ENCODE results near the gene LIMK2. TPM values are rescaled to one million over a fixed set of nuclear protein-coding genes. Genes with fewer than 3 reads are reported as not detected.

The LIMK2 gene
- total and polyA plus RNA-seq, 9 donors = 18.8 to 26.7 (median 22.4) TPM

GRCh38 chr22:31271485-31271884 lies 59.4 kb downstream of the LIMK2 start:
- no peak overlapping the region for H3K4me3 ChIP-seq (ENCODE audit: low read length)
- H3K4me1 ChIP-seq (ENCODE audit: control insufficient read depth, insufficient read depth, low read length) = no peaks in the 10 kb centered on the region
- 95% methylated on average over 2 of the region's 3 CpGs for WGBS (ENCODE audit: insufficient coverage)
- H3K36me3 ChIP-seq (ENCODE audit: control insufficient read depth, insufficient read depth, low read length) = peaks cover 68% of the 10 kb centered on the region
- H3K27ac ChIP-seq (ENCODE audit: low read length) = no peak overlapping the region
- H3K9me3 ChIP-seq (replicated peaks; ENCODE audit: control insufficient read depth, low read depth, low read length) = no peaks in the 10 kb centered on the region
- no peaks in the 10 kb centered on the region for H3K27me3 ChIP-seq (ENCODE audit: control insufficient read depth, insufficient read depth, low read length)
- no peak for DNase-seq

GRCh38 chr22:31272522-31273446 lies 60.7 kb downstream of the LIMK2 start:
- Histone ChIP-seq H3K27me3 (ENCODE audit: control insufficient read depth, insufficient read depth, low read length) (no peaks in the 10 kb centered on the region), H3K27ac (ENCODE audit: low read length) (no peak overlapping the region), H3K4me3 (ENCODE audit: low read length) (no peak overlapping the region), H3K9me3 (replicated peaks; ENCODE audit: control insufficient read depth, low read depth, low read length) (no peaks in the 10 kb centered on the region), H3K4me1 (ENCODE audit: control insufficient read depth, insufficient read depth, low read length) (no peaks in the 10 kb centered on the region), H3K36me3 (ENCODE audit: control insufficient read depth, insufficient read depth, low read length) (peaks cover 57% of the 10 kb centered on the region)
- DNase-seq = peak; percentile 72
- WGBS (ENCODE audit: insufficient coverage) = 80% methylated on average over 14 of the region's 15 CpGs

GRCh38 chr22:31274017-31274416 lies 61.9 kb downstream of the LIMK2 start:
- peaks cover 58% of the 10 kb centered on the region for H3K36me3 ChIP-seq (ENCODE audit: control insufficient read depth, insufficient read depth, low read length)
- 86% methylated on average over 1 of the region's 3 CpGs for WGBS (ENCODE audit: insufficient coverage)

GRCh38 chr22:31275018-31275417 lies 62.9 kb downstream of the LIMK2 start:
- Histone ChIP-seq H3K4me3 (ENCODE audit: low read length) (no peak overlapping the region), H3K4me1 (ENCODE audit: control insufficient read depth, insufficient read depth, low read length) (no peaks in the 10 kb centered on the region), H3K36me3 (ENCODE audit: control insufficient read depth, insufficient read depth, low read length) (peaks cover 62% of the 10 kb centered on the region), H3K9me3 (replicated peaks; ENCODE audit: control insufficient read depth, low read depth, low read length) (no peaks in the 10 kb centered on the region), H3K27me3 (ENCODE audit: control insufficient read depth, insufficient read depth, low read length) (no peaks in the 10 kb centered on the region), H3K27ac (ENCODE audit: low read length) (no peak overlapping the region)
- no peak for DNase-seq
- 90% methylated on average over 5 of the region's 6 CpGs for WGBS (ENCODE audit: insufficient coverage)

More at GRCh38 chr22:31274017-31274416, 61.9 kb downstream of the LIMK2 start:
- H3K9me3 ChIP-seq (replicated peaks; ENCODE audit: control insufficient read depth, low read depth, low read length) = no peaks in the 10 kb centered on the region
- H3K27me3 ChIP-seq (ENCODE audit: control insufficient read depth, insufficient read depth, low read length) = no peaks in the 10 kb centered on the region
- H3K4me1 ChIP-seq (ENCODE audit: control insufficient read depth, insufficient read depth, low read length) = no peaks in the 10 kb centered on the region
- H3K4me3 ChIP-seq (ENCODE audit: low read length) = no peak overlapping the region
- no peak overlapping the region for H3K27ac ChIP-seq (ENCODE audit: low read length)
- no peak for DNase-seq

GRCh38 chr22:31275576-31275975 lies 63.5 kb downstream of the LIMK2 start:
- Histone ChIP-seq H3K36me3 (ENCODE audit: control insufficient read depth, insufficient read depth, low read length) (peaks cover 57% of the 10 kb centered on the region), H3K4me3 (ENCODE audit: low read length) (no peak overlapping the region), H3K27ac (ENCODE audit: low read length) (no peak overlapping the region), H3K27me3 (ENCODE audit: control insufficient read depth, insufficient read depth, low read length) (no peaks in the 10 kb centered on the region), H3K9me3 (replicated peaks; ENCODE audit: control insufficient read depth, low read depth, low read length) (no peaks in the 10 kb centered on the region), H3K4me1 (ENCODE audit: control insufficient read depth, insufficient read depth, low read length) (no peaks in the 10 kb centered on the region)
- no peak for DNase-seq
- no CpG with 5 or more reads among the region's 5 CpGs for WGBS (ENCODE audit: insufficient coverage)

- Histone ChIP-seq H3K4me1 (ENCODE audit: control insufficient read depth, insufficient read depth, low read length) (no peaks in the 10 kb centered on the region), H3K27ac (ENCODE audit: low read length) (no peak overlapping the region), H3K4me3 (ENCODE audit: low read length) (no peak overlapping the region), H3K27me3 (ENCODE audit: control insufficient read depth, insufficient read depth, low read length) (no peaks in the 10 kb centered on the region), H3K9me3 (replicated peaks; ENCODE audit: control insufficient read depth, low read depth, low read length) (no peaks in the 10 kb centered on the region), H3K36me3 (ENCODE audit: control insufficient read depth, insufficient read depth, low read length) (peaks cover 48% of the 10 kb centered on the region)
- no peak for DNase-seq
- 89% methylated on average over 56 of the region's 69 CpGs for WGBS (ENCODE audit: insufficient coverage)
Observed at GRCh38 chr22:31276426-31277167, 64.5 kb downstream of the LIMK2 start.

GRCh38 chr22:31277741-31278140 lies 65.6 kb downstream of the LIMK2 start:
- Histone ChIP-seq H3K4me1 (ENCODE audit: control insufficient read depth, insufficient read depth, low read length) (peaks cover under 1% of the 10 kb centered on the region), H3K4me3 (ENCODE audit: low read length) (no peak overlapping the region), H3K9me3 (replicated peaks; ENCODE audit: control insufficient read depth, low read depth, low read length) (no peaks in the 10 kb centered on the region), H3K27me3 (ENCODE audit: control insufficient read depth, insufficient read depth, low read length) (no peaks in the 10 kb centered on the region), H3K36me3 (ENCODE audit: control insufficient read depth, insufficient read depth, low read length) (peaks cover 44% of the 10 kb centered on the region), H3K27ac (ENCODE audit: low read length) (no peak overlapping the region)
- WGBS (ENCODE audit: insufficient coverage) = 93% methylated on average over 2 of the region's 5 CpGs
- no peak for DNase-seq

GRCh38 chr22:31278151-31278621 lies 66.1 kb downstream of the LIMK2 start:
- Histone ChIP-seq H3K27ac (ENCODE audit: low read length) (no peak overlapping the region), H3K4me3 (ENCODE audit: low read length) (no peak overlapping the region), H3K4me1 (ENCODE audit: control insufficient read depth, insufficient read depth, low read length) (peaks cover 5% of the 10 kb centered on the region), H3K9me3 (replicated peaks; ENCODE audit: control insufficient read depth, low read depth, low read length) (no peaks in the 10 kb centered on the region), H3K27me3 (ENCODE audit: control insufficient read depth, insufficient read depth, low read length) (no peaks in the 10 kb centered on the region), H3K36me3 (ENCODE audit: control insufficient read depth, insufficient read depth, low read length) (peaks cover 40% of the 10 kb centered on the region)
- no peak for DNase-seq
- WGBS (ENCODE audit: insufficient coverage) = 65% methylated on average over 6 of the region's 9 CpGs

GRCh38 chr22:31278626-31279326 lies 66.7 kb downstream of the LIMK2 start:
- no peaks in the 10 kb centered on the region for H3K27me3 ChIP-seq (ENCODE audit: control insufficient read depth, insufficient read depth, low read length)
- H3K4me3 ChIP-seq (ENCODE audit: low read length) = no peak overlapping the region
- no peak for DNase-seq
- peaks cover 36% of the 10 kb centered on the region for H3K36me3 ChIP-seq (ENCODE audit: control insufficient read depth, insufficient read depth, low read length)
- 85% methylated on average over 3 of the region's 6 CpGs for WGBS (ENCODE audit: insufficient coverage)
- no peaks in the 10 kb centered on the region for H3K9me3 ChIP-seq (replicated peaks; ENCODE audit: control insufficient read depth, low read depth, low read length)
- peaks cover 6% of the 10 kb centered on the region for H3K4me1 ChIP-seq (ENCODE audit: control insufficient read depth, insufficient read depth, low read length)
- no peak overlapping the region for H3K27ac ChIP-seq (ENCODE audit: low read length)

GRCh38 chr22:31279327-31279669 lies 67.2 kb downstream of the LIMK2 start:
- H3K4me3 ChIP-seq (ENCODE audit: low read length) = no peak overlapping the region
- DNase-seq = no peak
- H3K4me1 ChIP-seq (ENCODE audit: control insufficient read depth, insufficient read depth, low read length) = peaks cover 6% of the 10 kb centered on the region
- no peaks in the 10 kb centered on the region for H3K9me3 ChIP-seq (replicated peaks; ENCODE audit: control insufficient read depth, low read depth, low read length)
- peaks cover 31% of the 10 kb centered on the region for H3K36me3 ChIP-seq (ENCODE audit: control insufficient read depth, insufficient read depth, low read length)
- H3K27me3 ChIP-seq (ENCODE audit: control insufficient read depth, insufficient read depth, low read length) = no peaks in the 10 kb centered on the region
- no peak overlapping the region for H3K27ac ChIP-seq (ENCODE audit: low read length)

Measured in muscle of leg (tissue), 11 donors.